Natural killer cell treated with Interleukin-12 subunit alpha and Interleukin-12 subunit beta and Interleukin-15 and Interleukin-18, amount 100 ng/mL, for 72 hours (primary cell): Measurements from ENCODE around the gene ZNRF3. TPM values are rescaled to one million over a fixed set of nuclear protein-coding genes. Genes with fewer than 3 reads are reported as not detected.
"Not testable (repeated sequence)": the region's sequence is repeated elsewhere in the genome, so short reads cannot be mapped to it uniquely, and the experiment has no call there.

Experiments
- ATAC-seq, 2 donors: fragments of 150-1000 bp; cut with Tn5 transposase in 1 of 2; sonication (Bioruptor Pico), chemical (Tn5 transposase) in 1 of 2; 2 replicates each; pipeline ENCODE4 v1.10.0; 2021
- DNase-seq: peaks from one replicate; pipeline ENCODE4 v3.0.0; 2022; ENCODE audit warnings: low spot score
- H3K27ac Mint-ChIP-seq, 2 donors: 1 replicate in 1 of 2; 2 replicates in 1 of 2; pipeline ENCODE4 v1.8.0; 2022; ENCODE audit warnings: mixed read lengths in 2 of 2, mild to moderate bottlenecking in 1 of 2, moderate library complexity in 1 of 2
- H3K27me3 Mint-ChIP-seq, 2 donors: 1 replicate in 1 of 2; 2 replicates in 1 of 2; pipeline ENCODE4 v1.8.0; 2022; ENCODE audit warnings: mixed read lengths in 2 of 2
- H3K36me3 Mint-ChIP-seq: one replicate; pipeline ENCODE4 v1.8.0; 2022; ENCODE audit warnings: mixed read lengths
- H3K4me1 Mint-ChIP-seq, 2 donors: 1 replicate in 1 of 2; 2 replicates in 1 of 2; pipeline ENCODE4 v1.8.0; 2022; ENCODE audit warnings: low read depth in 2 of 2, mixed read lengths in 2 of 2, mild to moderate bottlenecking in 1 of 2
- H3K4me3 Mint-ChIP-seq: one replicate; pipeline ENCODE4 v1.8.0; 2022; ENCODE audit warnings: mixed read lengths
- H3K9me3 Mint-ChIP-seq: 2 replicates; pipeline ENCODE4 v1.8.0; 2022; ENCODE audit warnings: mixed read lengths
- total RNA-seq, 2 donors: library from RNA; stranded (reverse); gene quantifications; one replicate each; pipeline ENCODE4 v1.2.3, GENCODE V29; 2022

ZNRF3 gene
- total RNA-seq, 2 donors from 2014 or later = 0.61 to 0.64 TPM

DNA sequence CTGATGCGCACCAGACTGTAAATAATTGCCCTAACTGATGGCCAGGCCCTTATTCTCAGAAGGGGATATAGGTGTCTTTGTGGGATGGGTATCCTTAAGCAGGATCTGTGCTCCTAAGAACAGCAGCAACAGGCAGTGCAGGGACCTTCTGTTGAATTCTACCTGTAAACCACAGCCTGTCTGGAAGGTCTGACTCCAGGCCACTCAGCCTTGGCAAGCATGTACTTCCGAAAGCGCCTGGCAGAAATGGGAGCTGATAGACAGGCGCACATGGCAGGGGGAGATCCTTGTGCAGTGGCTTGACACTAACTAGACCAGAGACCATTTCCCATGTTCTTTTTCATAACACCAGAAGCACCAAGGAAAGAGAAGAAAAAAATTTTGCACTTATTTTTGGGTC, 119.2 kb downstream of the ZNRF3 start:
- ATAC-seq (no peak), DNase-seq (no peak)
- Mint-ChIP-seq H3K4me1 (no peaks in the 10 kb centered on the region), H3K9me3 (no peaks in the 10 kb centered on the region), H3K4me3 (no peak overlapping the region), H3K27ac (no peak overlapping the region), H3K36me3 (no peaks in the 10 kb centered on the region), H3K27me3 (peaks cover 19 to 28% of the 10 kb centered on the region in 2 donors)

DNA sequence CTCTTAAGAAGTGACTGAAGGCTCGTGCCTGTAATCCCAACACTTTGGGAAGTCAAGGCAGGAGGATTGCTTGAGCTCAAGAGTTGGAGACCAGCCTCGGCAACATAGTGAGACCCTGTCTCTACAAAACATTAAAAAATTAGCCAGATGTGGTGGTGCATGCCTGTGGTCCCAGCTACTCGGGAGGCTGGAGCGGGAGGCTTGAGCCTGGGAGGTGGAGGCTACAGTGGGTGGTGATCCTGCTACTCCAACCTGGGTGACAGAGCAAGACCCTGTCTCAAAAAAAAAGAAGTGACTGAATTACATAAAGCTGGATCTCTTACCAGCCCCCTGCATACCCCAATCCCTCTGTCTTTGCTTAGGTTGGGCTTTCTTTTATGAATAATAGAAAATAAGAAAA, 120.2 kb downstream of the ZNRF3 start:
- Mint-ChIP-seq H3K27ac (no peak overlapping the region), H3K27me3 (peaks cover 25 to 26% of the 10 kb centered on the region in 2 donors), H3K4me1 (no peaks in the 10 kb centered on the region), H3K9me3 (no peaks in the 10 kb centered on the region), H3K36me3 (no peaks in the 10 kb centered on the region), H3K4me3 (no peak overlapping the region)
- DNase-seq (no peak), ATAC-seq (no peak)

DNA sequence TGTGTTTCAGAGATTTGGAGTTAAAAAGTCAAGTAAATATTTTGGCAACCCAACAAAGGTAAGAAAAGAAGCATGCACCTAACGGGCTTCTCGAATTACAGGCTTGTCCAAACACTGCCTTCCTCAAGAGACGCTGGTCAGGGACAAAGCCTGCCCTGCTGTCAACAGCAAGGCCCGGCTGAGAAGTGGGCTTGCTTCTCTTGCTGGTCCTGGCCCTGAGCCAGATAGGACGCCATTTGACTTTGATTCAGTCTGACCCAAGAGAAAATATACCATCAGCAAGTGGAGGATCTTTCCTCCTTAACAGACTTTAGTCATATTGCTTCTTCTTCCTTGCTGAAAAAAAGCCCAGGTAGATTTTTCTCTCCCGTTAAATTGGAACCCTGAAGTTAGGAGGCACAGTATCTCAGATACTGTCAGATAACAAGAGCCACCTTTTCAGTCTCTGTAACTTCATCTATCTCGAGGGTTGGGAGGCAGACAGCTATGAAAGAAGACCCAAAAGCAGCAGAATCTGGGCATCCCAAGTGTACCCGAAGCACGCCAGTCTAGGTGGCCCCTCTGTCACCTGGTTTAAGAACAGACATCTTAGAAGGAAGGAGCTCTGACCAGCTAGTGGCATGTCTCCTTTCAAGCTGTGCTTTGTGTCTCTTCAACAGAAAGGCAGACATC, 120.7 kb downstream of the ZNRF3 start:
- ATAC-seq (no peak), DNase-seq (no peak)
- H3K36me3 Mint-ChIP-seq = no peaks in the 10 kb centered on the region
- H3K27ac Mint-ChIP-seq = no peak overlapping the region
- no peaks in the 10 kb centered on the region for H3K9me3 Mint-ChIP-seq
- no peaks in the 10 kb centered on the region for H3K4me1 Mint-ChIP-seq
- H3K4me3 Mint-ChIP-seq = no peak overlapping the region
- peaks cover 26 to 31% of the 10 kb centered on the region in 2 donors for H3K27me3 Mint-ChIP-seq

DNA sequence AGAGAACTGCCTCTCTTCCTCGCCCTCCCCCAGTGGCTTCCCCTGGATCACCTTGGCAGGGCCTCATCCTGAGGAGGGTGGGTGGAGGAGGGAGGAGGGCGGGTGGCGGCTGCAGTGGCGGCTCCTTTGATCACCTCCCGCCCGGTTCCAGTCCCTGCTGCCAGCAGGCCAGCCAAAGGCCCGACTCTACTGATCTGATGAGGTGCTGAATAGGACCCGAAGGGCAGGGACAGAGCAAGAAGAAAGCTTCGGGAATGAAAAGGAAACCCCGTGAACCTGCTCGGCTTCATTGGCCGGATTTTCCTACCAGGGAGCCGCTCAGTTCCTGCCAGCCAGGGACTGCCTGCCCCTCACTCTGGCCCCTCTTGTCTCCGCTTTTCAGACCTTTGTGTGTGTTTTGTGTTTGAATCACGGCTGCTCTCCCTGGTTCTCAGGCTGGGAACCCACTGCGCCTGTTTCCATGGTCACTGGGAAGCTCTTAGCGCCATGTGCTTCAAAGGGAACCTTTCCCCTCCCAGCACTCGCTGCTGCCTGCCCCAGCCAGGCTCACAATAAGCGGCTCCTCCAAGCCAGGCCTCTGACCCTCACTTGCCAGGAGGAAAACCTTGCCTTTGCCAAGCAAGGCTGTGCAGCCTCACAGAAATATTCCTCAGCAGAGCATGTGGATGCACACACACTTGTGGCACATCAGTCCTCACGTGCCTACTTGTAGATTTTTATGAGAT, 121.4 kb downstream of the ZNRF3 start:
- H3K4me3 Mint-ChIP-seq = no peak overlapping the region
- H3K36me3 Mint-ChIP-seq = no peaks in the 10 kb centered on the region
- H3K4me1 Mint-ChIP-seq = no peaks in the 10 kb centered on the region
- ATAC-seq (no peak), DNase-seq (no peak)
- H3K27ac Mint-ChIP-seq = no peak overlapping the region
- no peaks in the 10 kb centered on the region for H3K9me3 Mint-ChIP-seq
- peaks cover 27 to 34% of the 10 kb centered on the region in 2 donors for H3K27me3 Mint-ChIP-seq

DNA sequence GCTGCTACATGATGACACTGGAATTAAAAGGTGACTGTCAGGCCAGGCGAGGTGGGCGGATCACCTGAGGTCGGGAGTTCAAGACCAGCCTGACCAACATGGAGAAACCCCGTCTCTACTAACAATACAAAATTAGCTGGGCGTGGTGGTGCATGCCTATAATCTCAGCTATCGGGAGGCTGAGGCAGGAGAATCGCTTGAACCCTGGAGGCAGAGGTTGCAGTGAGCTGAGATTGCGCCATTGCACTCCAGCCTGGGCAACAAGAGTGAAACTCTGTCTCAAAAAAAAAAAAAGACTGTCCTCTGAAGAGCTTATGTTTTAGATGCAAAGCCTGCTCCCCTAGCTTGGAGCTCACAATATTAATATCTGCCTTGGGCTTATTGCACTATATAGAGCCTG, 122.4 kb downstream of the ZNRF3 start:
- H3K27ac Mint-ChIP-seq, H3K4me1 Mint-ChIP-seq, ATAC-seq, H3K9me3 Mint-ChIP-seq, DNase-seq, H3K4me3 Mint-ChIP-seq, H3K36me3 Mint-ChIP-seq: not testable (repeated sequence)
- peaks cover 27 to 42% of the 10 kb centered on the region in 2 donors for H3K27me3 Mint-ChIP-seq

DNA sequence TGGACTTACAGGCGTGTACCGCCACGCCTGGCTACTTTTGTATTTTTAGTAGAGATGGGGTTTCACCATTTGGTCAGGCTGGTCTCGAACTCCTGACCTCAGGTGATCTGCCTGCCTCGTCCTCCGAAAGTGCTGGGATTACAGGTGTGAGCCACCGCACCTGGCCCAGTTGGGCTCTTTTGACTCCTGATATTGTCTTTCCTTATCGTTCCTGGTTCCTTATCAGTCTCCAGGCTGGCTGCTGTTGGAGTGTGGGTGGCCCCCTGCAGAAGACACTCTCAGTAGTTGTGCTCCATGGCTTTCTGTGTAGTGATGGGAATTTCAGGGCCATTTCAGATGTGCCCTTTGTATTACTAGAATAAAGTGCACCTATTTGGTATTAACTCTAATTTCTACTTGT, 123.0 kb downstream of the ZNRF3 start:
- Mint-ChIP-seq H3K9me3 (no peaks in the 10 kb centered on the region), H3K27me3 (peaks cover 31 to 47% of the 10 kb centered on the region in 2 donors), H3K4me3 (no peak overlapping the region), H3K27ac (no peak overlapping the region), H3K4me1 (no peaks in the 10 kb centered on the region), H3K36me3 (no peaks in the 10 kb centered on the region)
- DNase-seq (no peak), ATAC-seq (no peak)

DNA sequence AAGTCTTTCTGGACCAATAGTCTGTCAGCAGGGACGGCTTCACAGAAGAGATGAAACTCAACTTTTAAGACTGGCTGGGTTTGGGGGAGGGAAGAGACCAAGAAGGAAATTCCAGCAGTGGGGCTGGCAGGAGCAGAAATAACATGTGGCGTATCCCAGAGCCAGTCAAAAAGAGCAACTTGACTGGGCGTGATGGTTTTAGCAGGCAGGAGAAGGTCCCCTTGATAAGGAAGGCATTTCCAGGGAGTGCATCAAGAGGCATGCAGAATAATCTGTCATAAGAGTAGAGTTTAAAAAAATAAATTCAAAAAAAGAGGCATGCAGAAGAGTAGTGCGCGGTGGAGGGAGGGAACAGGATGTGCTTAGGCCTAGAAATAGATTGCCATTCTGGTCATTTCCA, 125.8 kb downstream of the ZNRF3 start:
- Mint-ChIP-seq H3K36me3 (no peaks in the 10 kb centered on the region), H3K9me3 (no peaks in the 10 kb centered on the region), H3K27me3 (peaks cover 33 to 48% of the 10 kb centered on the region in 2 donors), H3K4me1 (no peaks in the 10 kb centered on the region), H3K4me3 (no peak overlapping the region), H3K27ac (no peak overlapping the region)
- no peak for ATAC-seq
- no peak for DNase-seq

DNA sequence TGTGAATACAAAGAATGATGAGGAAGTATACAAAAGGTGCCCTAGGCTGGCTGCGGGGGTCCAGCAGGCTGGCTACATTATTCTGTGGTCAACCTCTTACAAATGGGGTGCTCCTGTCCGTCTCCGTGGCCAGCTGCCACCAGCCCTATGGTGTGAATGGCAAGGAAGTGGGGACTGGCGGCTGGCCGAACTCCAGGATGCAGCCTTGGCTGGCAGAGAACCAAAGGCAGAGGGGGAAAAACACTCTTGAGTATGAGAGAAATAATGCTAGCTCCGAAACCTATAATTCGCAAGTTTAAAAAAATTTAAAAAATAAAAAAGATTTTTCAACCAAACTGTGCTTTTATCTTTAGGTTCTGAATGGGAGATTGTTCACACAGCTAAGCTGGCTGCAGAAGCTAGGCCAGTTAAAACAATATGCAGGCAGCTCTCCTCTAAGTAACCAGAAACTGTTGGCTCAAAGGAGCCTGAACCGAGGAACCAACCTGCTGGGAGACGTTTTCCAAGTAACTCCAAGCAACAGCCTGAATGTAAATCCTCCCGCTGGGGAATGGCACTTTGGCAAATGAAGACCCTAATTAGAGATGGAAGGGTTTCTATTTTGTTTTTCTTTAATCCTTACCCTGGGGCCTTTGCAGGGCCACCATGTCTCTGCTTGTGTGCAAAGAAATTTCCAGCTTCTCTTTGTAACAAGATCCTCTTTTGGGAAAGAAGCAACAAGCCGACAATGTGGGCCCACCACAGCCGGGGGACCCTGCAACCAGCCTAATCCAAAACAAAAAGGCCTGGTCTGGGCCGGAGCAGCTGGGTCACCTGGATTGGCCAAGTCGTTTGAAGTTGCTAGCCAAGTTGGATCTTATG, 128.1 kb downstream of the ZNRF3 start:
- H3K4me3 Mint-ChIP-seq = no peak overlapping the region
- H3K27me3 Mint-ChIP-seq = peaks cover 24 to 36% of the 10 kb centered on the region in 2 donors
- no peak for ATAC-seq

DNA sequence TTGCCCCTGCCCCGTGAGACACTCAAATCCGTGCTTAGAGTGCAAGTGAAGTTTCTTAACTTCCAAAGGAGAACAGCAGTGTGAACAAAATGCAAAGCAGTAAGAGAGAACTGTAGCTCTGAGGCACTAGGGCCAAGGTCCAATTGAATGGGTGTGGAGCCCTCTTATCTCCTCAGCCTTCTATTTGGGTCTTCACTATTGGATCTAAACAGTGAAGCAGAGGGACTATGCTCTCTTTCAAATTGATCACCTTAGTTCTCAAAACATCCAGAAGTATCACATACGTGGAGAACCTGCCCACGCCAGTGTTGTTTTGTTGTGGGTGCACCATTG, 128.7 kb downstream of the ZNRF3 start:
- Mint-ChIP-seq H3K4me1 (peaks cover 0 to 6% of the 10 kb centered on the region in 2 donors), H3K9me3 (no peaks in the 10 kb centered on the region), H3K36me3 (no peaks in the 10 kb centered on the region), H3K4me3 (no peak overlapping the region), H3K27me3 (peaks cover 20 to 32% of the 10 kb centered on the region in 2 donors), H3K27ac (no peak overlapping the region)
- no peak for DNase-seq
- ATAC-seq = no peak

More for the DNA sequence above, 128.1 kb downstream of the ZNRF3 start:
- H3K4me1 Mint-ChIP-seq = peaks cover 0 to 6% of the 10 kb centered on the region in 2 donors
- no peaks in the 10 kb centered on the region for H3K9me3 Mint-ChIP-seq
- no peak for DNase-seq
- H3K27ac Mint-ChIP-seq = no peak overlapping the region
- H3K36me3 Mint-ChIP-seq = no peaks in the 10 kb centered on the region

DNA sequence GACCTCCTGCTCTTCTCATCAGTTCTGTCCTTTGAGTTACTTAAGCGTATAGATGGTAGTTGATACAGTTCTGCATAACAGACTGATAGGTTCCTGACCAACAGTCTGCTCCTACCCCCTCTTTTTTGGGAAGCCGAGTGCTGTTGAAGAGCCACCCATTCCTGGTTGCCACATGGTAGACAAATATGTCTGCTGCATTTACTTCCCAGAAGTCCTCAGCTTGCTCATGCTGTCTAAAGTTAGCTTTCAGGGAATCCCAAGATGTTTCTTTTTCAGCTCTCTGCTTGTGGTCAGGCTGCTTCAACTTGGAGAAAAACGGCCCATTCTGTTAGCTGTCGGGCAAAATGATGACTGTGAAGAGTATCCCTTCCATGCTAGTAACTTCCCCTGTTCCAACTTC, 129.6 kb downstream of the ZNRF3 start:
- H3K27ac Mint-ChIP-seq = no peak overlapping the region
- H3K27me3 Mint-ChIP-seq = peaks cover 28 to 39% of the 10 kb centered on the region in 2 donors
- H3K36me3 Mint-ChIP-seq = peaks cover 5% of the 10 kb centered on the region
- no peak overlapping the region for H3K4me3 Mint-ChIP-seq
- ATAC-seq = no peak
- no peaks in the 10 kb centered on the region for H3K9me3 Mint-ChIP-seq
- peaks cover 0 to 6% of the 10 kb centered on the region in 2 donors for H3K4me1 Mint-ChIP-seq
- DNase-seq = no peak

DNA sequence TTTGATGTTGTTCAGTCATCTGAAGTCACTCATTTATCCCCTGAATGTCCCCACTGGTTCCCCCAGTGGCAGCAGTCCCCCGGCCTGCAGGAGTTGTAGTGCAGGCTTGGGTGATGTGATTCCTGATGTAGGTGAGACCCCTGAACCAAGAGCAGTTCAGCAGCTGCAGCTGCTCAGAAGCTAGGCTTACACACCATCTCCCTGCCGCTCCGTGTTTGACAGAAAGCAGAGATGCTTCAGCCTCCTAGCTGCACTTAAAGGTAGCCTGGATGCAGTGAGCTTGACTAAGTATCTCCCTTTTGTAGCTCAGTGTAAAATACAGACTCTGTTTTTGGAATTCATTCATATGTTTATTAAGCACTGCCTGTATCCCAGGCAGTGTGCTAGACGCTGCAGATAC, 130.9 kb downstream of the ZNRF3 start:
- Mint-ChIP-seq H3K9me3 (no peaks in the 10 kb centered on the region), H3K4me1 (peaks cover 0 to 6% of the 10 kb centered on the region in 2 donors), H3K27ac (no peak overlapping the region), H3K4me3 (no peak overlapping the region), H3K36me3 (peaks cover 11% of the 10 kb centered on the region), H3K27me3 (peaks cover 31 to 34% of the 10 kb centered on the region in 2 donors)
- DNase-seq (no peak), ATAC-seq (no peak)

DNA sequence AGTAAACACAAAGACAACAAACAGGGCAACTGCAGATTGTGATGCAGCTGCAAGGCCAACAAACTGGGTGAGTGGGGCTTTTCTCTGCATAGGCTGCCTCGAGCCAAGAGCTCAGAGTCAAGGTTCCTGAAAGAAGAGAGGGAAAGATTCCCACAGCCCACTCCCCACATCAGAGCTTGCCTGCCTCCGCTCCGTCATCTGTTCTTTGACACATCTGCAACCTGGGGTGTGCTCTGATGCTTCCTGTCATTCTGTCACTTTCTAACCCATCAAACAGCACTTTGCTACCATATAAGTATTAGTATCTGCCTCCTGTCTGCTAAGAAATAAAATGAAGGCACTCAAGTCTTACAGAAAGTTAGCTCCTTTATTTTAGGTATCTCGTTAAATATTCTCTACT, 131.4 kb downstream of the ZNRF3 start:
- Mint-ChIP-seq H3K36me3 (peaks cover 11% of the 10 kb centered on the region), H3K27ac (no peak overlapping the region), H3K4me3 (no peak overlapping the region), H3K27me3 (peaks cover 31 to 33% of the 10 kb centered on the region in 2 donors), H3K9me3 (no peaks in the 10 kb centered on the region), H3K4me1 (peaks cover 0 to 6% of the 10 kb centered on the region in 2 donors)
- ATAC-seq (no peak), DNase-seq (no peak)

DNA sequence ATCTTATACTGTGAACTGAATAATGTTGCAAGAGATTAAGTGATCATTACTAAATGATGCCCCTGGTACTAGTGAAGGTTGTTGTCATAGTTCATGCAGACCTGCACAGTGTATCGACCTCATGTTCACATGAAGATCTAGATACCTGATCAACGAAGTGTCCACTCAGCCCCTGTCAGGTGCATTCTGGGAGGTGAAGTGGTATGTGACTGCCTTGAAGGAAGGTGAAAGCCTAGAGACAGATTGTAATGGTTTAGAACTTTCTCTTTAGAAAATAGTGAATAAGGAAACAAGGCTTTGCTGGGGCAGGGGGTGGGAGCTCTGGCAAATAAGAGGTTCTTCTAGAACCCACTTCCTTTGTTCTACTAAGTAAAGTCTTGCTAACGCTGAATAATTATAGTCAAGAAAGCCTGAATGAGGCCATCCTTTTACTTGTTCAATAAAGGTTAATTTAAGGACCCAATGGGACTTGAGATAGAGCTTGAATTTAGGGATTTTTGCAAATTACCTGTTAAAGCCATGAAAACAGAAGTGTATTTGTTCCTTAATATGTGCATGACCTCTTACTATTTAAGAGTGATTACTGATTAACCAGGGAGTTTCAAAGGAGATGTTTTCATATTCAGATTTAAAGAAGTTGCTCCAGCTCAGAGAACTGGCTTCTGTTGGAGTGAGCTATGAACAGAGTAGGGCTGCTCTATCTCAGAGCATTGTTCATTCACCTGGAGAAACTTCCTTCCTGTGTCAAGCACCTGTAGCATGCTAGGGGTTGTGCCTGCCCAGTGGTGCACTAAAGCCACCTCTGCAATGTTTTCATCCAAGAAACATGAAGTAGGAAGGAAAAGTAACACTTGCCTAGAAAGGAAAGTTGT, 132.9 kb downstream of the ZNRF3 start:
- peaks cover 0 to 6% of the 10 kb centered on the region in 2 donors for H3K4me1 Mint-ChIP-seq
- DNase-seq = no peak
- no peaks in the 10 kb centered on the region for H3K9me3 Mint-ChIP-seq
- no peak for ATAC-seq
- H3K4me3 Mint-ChIP-seq = no peak overlapping the region
- H3K27me3 Mint-ChIP-seq = peaks cover 20 to 24% of the 10 kb centered on the region in 2 donors
- H3K27ac Mint-ChIP-seq = no peak overlapping the region
- H3K36me3 Mint-ChIP-seq = peaks cover 11% of the 10 kb centered on the region
